ENCODE data around the gene RERE.

DNA sequence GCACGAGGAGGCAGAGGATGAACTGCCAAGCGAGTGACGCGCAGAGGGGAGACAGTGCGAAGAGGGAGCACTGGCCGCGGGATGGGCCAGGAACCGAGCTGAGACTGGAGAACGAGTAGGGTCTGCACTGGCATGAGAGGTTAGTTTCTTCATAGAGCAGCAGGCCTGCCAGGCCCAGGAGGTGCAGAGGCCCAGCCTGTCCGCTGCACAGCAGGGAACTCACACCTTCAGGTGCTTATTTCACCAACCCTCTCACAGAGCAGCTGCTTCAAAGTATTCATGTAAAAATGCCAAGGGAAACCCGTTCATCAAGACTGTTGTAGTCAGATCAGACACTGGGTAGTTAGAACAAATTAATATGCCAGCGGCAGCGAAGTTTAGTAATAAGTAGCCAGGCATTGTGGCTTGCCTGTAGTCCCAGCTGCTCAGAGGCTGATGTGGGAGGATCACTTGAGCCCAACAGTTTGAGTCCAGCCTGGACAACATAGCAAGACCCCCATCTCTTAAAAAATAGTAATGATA, 355.0 kb downstream of the RERE start:
- TF ChIP-seq FOXK2 (IDR thresholded peaks at IDR 0.05) (no peak), FOXM1 (IDR thresholded peaks at IDR 0.05; ENCODE audit: borderline replicate concordance) (no peak), SP1 (IDR thresholded peaks at IDR 0.05) (no peak)
- TF ChIP-seq, protein P1, sequence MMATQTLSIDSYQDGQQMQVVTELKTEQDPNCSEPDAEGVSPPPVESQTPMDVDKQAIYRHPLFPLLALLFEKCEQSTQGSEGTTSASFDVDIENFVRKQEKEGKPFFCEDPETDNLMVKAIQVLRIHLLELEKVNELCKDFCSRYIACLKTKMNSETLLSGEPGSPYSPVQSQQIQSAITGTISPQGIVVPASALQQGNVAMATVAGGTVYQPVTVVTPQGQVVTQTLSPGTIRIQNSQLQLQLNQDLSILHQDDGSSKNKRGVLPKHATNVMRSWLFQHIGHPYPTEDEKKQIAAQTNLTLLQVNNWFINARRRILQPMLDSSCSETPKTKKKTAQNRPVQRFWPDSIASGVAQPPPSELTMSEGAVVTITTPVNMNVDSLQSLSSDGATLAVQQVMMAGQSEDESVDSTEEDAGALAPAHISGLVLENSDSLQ (IDR thresholded peaks at IDR 0.05), result no peak
